ACC112 (cell line): ENCODE results near the gene SPAG16.

Experiments
- H2AFZ ChIP-seq: fragments of 200-600 bp; sonication (generic); one replicate; pipeline ENCODE4 v1.6.0; 2017; ENCODE audit warnings: antibody characterized with exemption, low read length; ENCODE audit not compliant: unreplicated experiment
- H3K27ac ChIP-seq: fragments of 200-600 bp; sonication (generic); 2 replicates; pipeline ENCODE4 v1.5.1; 2014; ENCODE audit warnings: low read depth, mild to moderate bottlenecking, antibody characterized with exemption, low read length, moderate library complexity
- H3K27me3 ChIP-seq: fragments of 200-600 bp; sonication (generic); 2 replicates; pipeline ENCODE4 v1.6.1; 2014; ENCODE audit warnings: mild to moderate bottlenecking, antibody characterized with exemption, low read length, moderate library complexity, mixed read lengths; ENCODE audit not compliant: insufficient read depth
- H3K36me3 ChIP-seq: fragments of 200-600 bp; sonication (generic); 2 replicates; pipeline ENCODE4 v1.6.1; 2016; ENCODE audit warnings: mild to moderate bottlenecking, antibody characterized with exemption, low read length, moderate library complexity, mixed read lengths; ENCODE audit not compliant: insufficient read depth
- H3K4me1 ChIP-seq: fragments of 200-600 bp; sonication (generic); one replicate; pipeline ENCODE4 v1.6.1; 2016; ENCODE audit warnings: low read length, mixed read lengths; ENCODE audit not compliant: insufficient read depth, unreplicated experiment, control insufficient read depth
- H3K4me3 ChIP-seq: fragments of 200-600 bp; sonication (generic); 2 replicates; pipeline ENCODE4 v1.5.1; 2014; ENCODE audit warnings: mild to moderate bottlenecking, low read depth, low read length
- H3K79me2 ChIP-seq: fragments of 200-600 bp; sonication (generic); one replicate; pipeline ENCODE4 v1.6.0; 2016; ENCODE audit warnings: low read length; ENCODE audit not compliant: control insufficient read depth, unreplicated experiment, insufficient read depth

The SPAG16 gene

GRCh38 chr2:213284105-213285090, at the start of gene SPAG16:
Gene SPAG16 (plus strand): TSS chr2:213284464.
- peaks cover 20% of the 10 kb centered on the region for H3K79me2 ChIP-seq
- peak within 1 kb of the TSS; percentile 99 for H3K4me3 ChIP-seq
- H3K27me3 ChIP-seq = no peaks in the 10 kb centered on the region
- H3K27ac ChIP-seq = peak within 1 kb of the TSS; percentile 53
- peak within 1 kb of the TSS; percentile 95 for H2AFZ ChIP-seq
- peaks cover 27% of the 10 kb centered on the region for H3K4me1 ChIP-seq
- H3K36me3 ChIP-seq = 0 out of 2 replicates have a peak, but pooled peaks cover 7% of the 10 kb centered on the region

- Histone ChIP-seq H3K4me1 (peaks cover 64% of the 10 kb centered on the region), H3K36me3 (no peaks in the 10 kb centered on the region), H3K27me3 (no peaks in the 10 kb centered on the region), H3K4me3 (no peak overlapping the region), H2AFZ (peak overlapping the region; percentile 54), H3K27ac (no peak overlapping the region; the same call in 1 of the 2 replicates), H3K79me2 (no peaks in the 10 kb centered on the region)
Measured at GRCh38 chr2:213234641-213235040, 49.6 kb upstream of the SPAG16 start.

GRCh38 chr2:213235741-213236140, 48.5 kb upstream of the SPAG16 start:
- no peaks in the 10 kb centered on the region for H3K79me2 ChIP-seq
- no peak overlapping the region; the same call in 1 of the 2 replicates for H3K27ac ChIP-seq
- H3K36me3 ChIP-seq = no peaks in the 10 kb centered on the region
- no peak overlapping the region for H3K4me3 ChIP-seq
- peaks cover 63% of the 10 kb centered on the region for H3K4me1 ChIP-seq
- no peaks in the 10 kb centered on the region for H3K27me3 ChIP-seq
- H2AFZ ChIP-seq = no peak overlapping the region

- Histone ChIP-seq H2AFZ (peak overlapping the region; percentile 11), H3K79me2 (no peaks in the 10 kb centered on the region), H3K4me3 (peak overlapping the region; percentile 43), H3K27me3 (no peaks in the 10 kb centered on the region), H3K4me1 (peaks cover 66% of the 10 kb centered on the region), H3K27ac (peak overlapping the region; percentile 95), H3K36me3 (no peaks in the 10 kb centered on the region)
Measured at GRCh38 chr2:213237251-213237650, 47.0 kb upstream of the SPAG16 start.

- no peaks in the 10 kb centered on the region for H3K79me2 ChIP-seq
- peaks cover 61% of the 10 kb centered on the region for H3K4me1 ChIP-seq
- peak overlapping the region; percentile 95 for H3K27ac ChIP-seq
- peak overlapping the region; percentile 43 for H3K4me3 ChIP-seq
- H2AFZ ChIP-seq = peak overlapping the region; percentile 6
- H3K27me3 ChIP-seq = no peaks in the 10 kb centered on the region
- no peaks in the 10 kb centered on the region for H3K36me3 ChIP-seq
Measured at GRCh38 chr2:213237787-213238186, 46.5 kb upstream of the SPAG16 start.

GRCh38 chr2:213238753-213239495, 45.3 kb upstream of the SPAG16 start:
- Histone ChIP-seq H3K4me1 (peaks cover 54% of the 10 kb centered on the region), H3K27ac (peak overlapping the region; percentile 95)

GRCh38 chr2:213241817-213242216, 42.4 kb upstream of the SPAG16 start:
- H3K36me3 ChIP-seq = no peaks in the 10 kb centered on the region
- H3K27me3 ChIP-seq = no peaks in the 10 kb centered on the region
- no peak overlapping the region for H3K27ac ChIP-seq
- no peaks in the 10 kb centered on the region for H3K79me2 ChIP-seq
- peaks cover 34% of the 10 kb centered on the region for H3K4me1 ChIP-seq
- H3K4me3 ChIP-seq = no peak overlapping the region
- peak overlapping the region; percentile 48 for H2AFZ ChIP-seq

More at GRCh38 chr2:213238753-213239495, 45.3 kb upstream of the SPAG16 start:
- Histone ChIP-seq H2AFZ (peak overlapping the region; percentile 54), H3K4me3 (peak overlapping the region; percentile 61), H3K79me2 (no peaks in the 10 kb centered on the region), H3K36me3 (no peaks in the 10 kb centered on the region), H3K27me3 (no peaks in the 10 kb centered on the region)

- no peak overlapping the region for H3K4me3 ChIP-seq
- no peaks in the 10 kb centered on the region for H3K36me3 ChIP-seq
- H3K27me3 ChIP-seq = no peaks in the 10 kb centered on the region
- H3K79me2 ChIP-seq = no peaks in the 10 kb centered on the region
- no peak overlapping the region for H3K27ac ChIP-seq
- no peak overlapping the region for H2AFZ ChIP-seq
- peaks cover 33% of the 10 kb centered on the region for H3K4me1 ChIP-seq
Measured at GRCh38 chr2:213242653-213243052, 41.6 kb upstream of the SPAG16 start.

GRCh38 chr2:213243189-213244044, 40.8 kb upstream of the SPAG16 start:
- peaks cover 28% of the 10 kb centered on the region for H3K4me1 ChIP-seq
- H2AFZ ChIP-seq = peak overlapping the region; percentile 43
- no peaks in the 10 kb centered on the region for H3K36me3 ChIP-seq
- H3K4me3 ChIP-seq = no peak overlapping the region
- no peaks in the 10 kb centered on the region for H3K79me2 ChIP-seq
- H3K27me3 ChIP-seq = no peaks in the 10 kb centered on the region
- H3K27ac ChIP-seq = no peak overlapping the region
